ENCODE measurements around the gene TSHZ1.
A peak's percentile ranks its signal among the peaks of the same experiment; 100 is the strongest.

Gene TSHZ1, protein sequence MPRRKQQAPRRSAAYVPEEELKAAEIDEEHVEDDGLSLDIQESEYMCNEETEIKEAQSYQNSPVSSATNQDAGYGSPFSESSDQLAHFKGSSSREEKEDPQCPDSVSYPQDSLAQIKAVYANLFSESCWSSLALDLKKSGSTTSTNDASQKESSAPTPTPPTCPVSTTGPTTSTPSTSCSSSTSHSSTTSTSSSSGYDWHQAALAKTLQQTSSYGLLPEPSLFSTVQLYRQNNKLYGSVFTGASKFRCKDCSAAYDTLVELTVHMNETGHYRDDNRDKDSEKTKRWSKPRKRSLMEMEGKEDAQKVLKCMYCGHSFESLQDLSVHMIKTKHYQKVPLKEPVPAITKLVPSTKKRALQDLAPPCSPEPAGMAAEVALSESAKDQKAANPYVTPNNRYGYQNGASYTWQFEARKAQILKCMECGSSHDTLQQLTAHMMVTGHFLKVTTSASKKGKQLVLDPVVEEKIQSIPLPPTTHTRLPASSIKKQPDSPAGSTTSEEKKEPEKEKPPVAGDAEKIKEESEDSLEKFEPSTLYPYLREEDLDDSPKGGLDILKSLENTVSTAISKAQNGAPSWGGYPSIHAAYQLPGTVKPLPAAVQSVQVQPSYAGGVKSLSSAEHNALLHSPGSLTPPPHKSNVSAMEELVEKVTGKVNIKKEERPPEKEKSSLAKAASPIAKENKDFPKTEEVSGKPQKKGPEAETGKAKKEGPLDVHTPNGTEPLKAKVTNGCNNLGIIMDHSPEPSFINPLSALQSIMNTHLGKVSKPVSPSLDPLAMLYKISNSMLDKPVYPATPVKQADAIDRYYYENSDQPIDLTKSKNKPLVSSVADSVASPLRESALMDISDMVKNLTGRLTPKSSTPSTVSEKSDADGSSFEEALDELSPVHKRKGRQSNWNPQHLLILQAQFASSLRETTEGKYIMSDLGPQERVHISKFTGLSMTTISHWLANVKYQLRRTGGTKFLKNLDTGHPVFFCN (N-terminal part only)

GRCh38 chr18:75210274-75211001 is at the start of gene TSHZ1:
Gene TSHZ1 (plus strand): TSS chr18:75210797. CDS start chr18:75211877, 1,080 bp downstream.
- DNase-seq, result peak; percentile 83

DNA sequence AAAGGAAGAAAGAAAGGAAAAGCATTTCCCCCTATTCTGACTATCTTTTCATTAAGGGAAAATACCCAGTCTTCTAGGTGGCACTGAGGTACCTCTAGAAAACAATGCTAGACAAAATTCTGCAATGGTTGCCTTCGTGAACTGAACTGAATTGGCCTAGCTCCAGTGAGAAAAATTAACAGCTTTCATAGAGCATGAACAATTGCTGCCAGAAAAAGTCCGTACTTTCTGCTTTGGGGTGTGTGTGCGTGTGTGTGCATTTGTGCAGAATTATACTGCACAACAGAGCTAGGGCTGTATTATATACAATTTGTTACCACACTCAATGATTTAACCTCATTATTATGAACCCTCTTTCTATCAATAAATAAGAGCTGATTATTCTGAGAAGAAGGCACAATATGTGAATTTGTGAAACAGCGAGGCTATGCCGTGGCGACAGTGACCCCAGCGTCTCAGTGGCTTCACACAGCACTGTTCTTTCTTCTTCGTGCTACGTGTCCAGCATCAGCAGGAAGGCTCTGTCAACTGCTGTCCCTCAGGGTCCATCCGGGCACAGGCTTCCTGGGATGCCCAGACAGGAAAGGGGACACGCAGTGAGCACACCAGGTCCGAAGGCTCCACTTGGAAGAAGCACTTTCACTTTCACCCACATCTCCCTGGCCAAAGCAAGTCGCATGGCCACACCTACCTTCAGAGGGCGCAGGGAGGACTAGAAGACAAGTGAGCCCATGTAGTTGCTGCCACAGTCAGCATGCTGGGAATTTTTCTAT is 49.2 kb upstream of the TSHZ1 start:
- peak; percentile 42 for DNase-seq

- DNase-seq, result no peak
Observed at GRCh38 chr18:75162467-75162866, 48.1 kb upstream of the TSHZ1 start.

GRCh38 chr18:75162978-75163377 is 47.6 kb upstream of the TSHZ1 start:
- DNase-seq, result no peak

DNA sequence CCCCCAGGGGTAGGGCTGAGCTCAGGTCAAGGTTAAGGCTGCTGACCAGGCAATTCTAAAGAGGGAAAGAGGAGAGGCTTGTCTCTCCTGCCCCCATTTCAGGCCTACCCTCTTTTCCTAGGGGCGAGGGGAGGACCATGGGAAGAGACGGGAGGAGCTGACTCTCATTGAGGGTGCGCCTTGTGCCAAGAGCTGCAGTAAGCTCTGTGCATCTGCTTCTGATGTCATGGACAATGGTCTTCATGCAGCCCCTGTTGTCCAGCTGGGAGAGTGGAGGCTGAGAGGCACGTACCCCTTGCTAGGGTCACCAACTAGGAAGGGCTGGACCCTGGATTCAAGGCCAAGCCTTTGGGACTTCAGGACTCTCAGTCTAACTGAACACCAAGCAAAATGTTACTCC is 46.9 kb upstream of the TSHZ1 start:
- no peak for DNase-seq

GRCh38 chr18:75164479-75164878 is 46.1 kb upstream of the TSHZ1 start:
- no peak for DNase-seq

DNA sequence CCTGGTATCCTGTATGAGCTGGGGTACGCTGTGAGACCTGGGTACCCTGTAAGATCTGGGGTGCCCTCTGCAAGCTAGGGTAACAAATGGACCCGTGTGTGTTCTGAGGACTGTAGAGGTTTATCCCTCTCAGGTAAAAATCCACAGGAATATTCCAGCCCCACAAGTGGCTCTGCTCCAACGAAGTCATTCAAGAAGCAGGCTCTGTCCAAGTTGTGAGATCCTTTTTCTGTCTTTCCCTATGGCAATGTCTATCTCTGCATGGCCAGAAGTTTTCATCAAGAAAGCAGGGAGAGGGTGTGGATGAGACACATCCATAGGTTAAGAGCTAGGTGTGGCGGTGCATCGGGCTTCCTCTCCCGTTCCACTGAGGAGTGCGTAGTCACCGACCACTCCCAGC is 44.7 kb upstream of the TSHZ1 start:
- no peak for DNase-seq

DNA sequence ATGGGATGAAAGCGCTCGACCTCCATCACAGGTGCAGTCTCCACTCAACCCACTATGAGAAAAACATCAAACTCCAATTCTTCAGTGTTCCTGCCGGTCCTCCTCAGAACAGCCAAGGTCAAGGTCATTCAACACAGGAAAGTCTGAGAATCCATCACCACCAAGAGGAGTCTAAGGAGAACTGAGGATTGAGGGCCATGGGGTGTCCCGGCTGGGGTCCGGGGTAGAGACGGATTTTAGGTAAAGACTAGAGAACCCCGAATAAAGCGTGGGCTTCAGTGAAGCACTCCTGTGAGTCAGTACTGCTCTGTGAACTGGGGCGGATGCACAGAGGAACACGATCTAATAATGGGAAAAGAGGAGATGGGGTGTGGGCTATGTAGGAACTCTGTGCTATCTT is 43.5 kb upstream of the TSHZ1 start:
- DNase-seq, result no peak

- peak; percentile 2 for DNase-seq
Observed at GRCh38 chr18:75167759-75168618, 42.6 kb upstream of the TSHZ1 start.

DNA sequence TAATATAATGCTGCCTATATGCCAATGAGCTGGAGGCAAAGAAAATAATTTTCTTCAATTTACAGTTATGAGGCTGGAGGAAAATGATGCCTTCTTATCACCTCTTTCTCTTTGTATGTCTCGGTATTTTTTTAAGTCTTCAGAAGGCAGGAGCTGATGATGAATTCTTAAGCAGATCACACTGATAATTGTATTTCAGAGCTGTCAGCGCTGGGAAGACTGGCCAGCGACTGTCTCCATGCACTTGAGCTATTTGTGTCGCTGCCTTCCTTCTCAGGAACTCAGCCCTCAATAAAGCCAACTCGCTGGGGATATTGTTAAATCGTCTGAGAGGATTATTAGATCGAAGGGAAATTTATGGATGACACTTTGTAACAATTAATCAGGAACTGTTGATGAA is 42.0 kb upstream of the TSHZ1 start:
- DNase-seq, result peak; percentile 1

DNA sequence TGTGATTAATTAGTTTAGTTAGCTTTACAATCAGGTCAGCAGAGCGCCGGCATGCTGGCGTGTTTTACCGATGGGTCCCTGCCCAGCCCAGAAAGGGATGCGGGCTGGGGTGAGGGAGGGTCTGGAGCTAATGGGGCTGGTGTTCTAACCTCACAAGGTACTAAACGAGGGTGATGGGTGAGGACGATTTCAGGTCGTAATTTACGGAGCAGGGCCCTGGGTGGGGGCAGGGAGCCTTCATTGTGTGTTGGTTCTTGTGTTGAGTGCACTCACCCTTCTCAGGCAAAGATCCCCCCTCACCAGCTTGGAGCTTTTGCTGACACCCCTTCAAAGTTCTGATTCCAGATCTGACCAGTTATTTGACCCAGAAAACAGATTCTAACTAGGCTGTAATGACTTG is 41.2 kb upstream of the TSHZ1 start:
- DNase-seq, result no peak

DNA sequence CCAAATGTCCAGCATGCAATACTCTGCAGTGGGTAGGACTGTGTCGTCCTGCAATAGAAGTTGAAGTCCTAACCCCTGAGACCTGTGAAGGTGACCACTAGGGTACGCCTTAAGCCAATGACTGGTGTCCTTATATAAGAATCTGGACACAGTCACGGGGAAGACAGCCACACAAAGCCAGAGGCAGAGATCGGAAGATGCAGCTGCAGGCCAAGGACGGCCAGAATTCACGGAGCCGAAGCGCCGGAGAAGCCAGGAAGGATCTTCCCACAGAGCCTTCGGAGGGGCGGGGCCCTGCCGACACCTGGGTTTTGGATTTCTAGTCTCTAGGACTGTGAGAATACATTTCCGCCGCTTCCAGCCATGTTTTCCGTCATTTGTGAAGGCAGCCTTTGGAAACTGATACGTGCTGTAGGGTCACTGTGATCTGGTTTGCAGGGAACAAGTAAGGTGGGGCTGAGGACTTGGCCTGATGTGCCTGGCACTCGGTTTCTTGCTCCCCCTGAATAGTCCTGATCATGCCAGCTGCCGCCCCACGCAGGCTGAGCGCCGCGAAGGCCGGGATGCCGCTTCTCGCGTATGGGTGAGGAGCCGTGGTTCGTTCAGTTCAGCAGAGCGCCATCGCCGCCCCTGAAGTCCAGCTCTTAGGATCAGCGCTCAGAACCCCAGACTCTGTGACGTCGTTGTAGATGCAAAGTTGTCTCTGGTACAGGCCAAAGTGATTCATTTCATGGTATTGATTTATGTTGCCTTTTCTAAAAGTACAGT is 40.4 kb upstream of the TSHZ1 start:
- DNase-seq, result no peak

GRCh38 chr18:75170916-75171315 is 39.7 kb upstream of the TSHZ1 start:
- no peak for DNase-seq

GRCh38 chr18:75172299-75173124 is 38.1 kb upstream of the TSHZ1 start:
- DNase-seq, result no peak

DNA sequence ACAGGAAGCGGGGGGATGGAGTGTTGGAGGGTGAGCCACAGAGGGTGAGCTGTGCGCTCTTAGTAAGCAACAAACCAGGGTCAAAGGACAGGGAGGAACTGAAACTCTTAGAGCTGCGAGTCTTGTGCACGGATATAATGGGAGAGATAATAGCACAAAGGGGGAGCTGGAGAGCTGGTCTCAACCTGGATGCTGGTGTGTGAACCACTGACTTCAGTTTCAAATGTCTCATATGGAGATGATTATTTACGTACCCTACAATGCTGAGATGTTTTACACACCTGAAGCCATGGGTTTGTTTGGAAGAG is 37.5 kb upstream of the TSHZ1 start:
- DNase-seq, result no peak

DNA sequence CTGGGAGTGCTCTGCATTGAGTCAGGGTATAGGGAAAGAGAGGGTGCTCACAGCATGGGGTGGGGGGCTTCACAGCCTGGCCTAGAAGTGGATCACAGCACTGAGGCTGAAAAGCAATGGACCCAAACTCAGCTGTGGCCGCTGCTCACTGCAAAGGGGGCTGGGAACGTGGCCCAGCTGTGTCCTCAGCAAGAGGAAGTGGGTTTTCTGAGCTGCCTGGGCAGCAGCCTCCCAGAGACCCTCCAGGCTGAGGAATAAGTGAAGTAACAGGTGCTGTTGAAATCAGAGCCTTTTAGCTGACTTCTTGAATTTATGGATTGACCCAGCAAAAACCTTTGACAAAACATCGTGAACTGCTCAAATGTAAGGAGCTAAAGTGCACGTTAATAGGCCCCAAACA is 36.9 kb upstream of the TSHZ1 start:
- DNase-seq, result no peak

DNA sequence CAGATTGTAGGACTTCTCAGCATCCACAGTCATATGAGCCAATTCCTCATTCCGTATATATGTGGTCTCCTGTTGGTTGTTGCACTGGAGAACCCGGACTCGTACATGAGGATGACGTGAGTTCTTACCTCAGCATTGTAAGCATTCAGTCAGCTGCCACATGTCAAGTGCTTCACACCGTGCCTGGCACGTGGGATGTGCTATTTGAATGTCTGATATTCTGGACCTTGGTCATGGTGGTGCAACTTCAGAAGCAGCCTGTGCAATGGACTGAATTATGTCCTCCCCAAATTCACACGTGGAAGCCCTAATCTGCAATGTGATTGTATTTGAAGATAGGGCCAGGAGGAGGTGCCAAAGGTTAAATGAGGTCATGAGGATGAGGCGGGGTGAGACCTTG is 33.7 kb upstream of the TSHZ1 start:
- DNase-seq, result no peak

GRCh38 chr18:75178376-75178775 is 32.2 kb upstream of the TSHZ1 start:
- DNase-seq, result no peak

GRCh38 chr18:75179819-75180600 is 30.6 kb upstream of the TSHZ1 start:
- no peak for DNase-seq
